Parathyroid adenoma (tissue), 2 donors: ENCODE measurements around the gene SOCS2.

ENCODE experiments used
- H2AFZ ChIP-seq: fragments of 300-600 bp; sonication (generic); one replicate; pipeline ENCODE4 v1.7.0; 2017; ENCODE audit warnings: antibody characterized with exemption, mild to moderate bottlenecking
- H3K27ac ChIP-seq: fragments of 300-600 bp; sonication (generic); one replicate; pipeline ENCODE4 v1.7.0; 2017
- H3K27me3 ChIP-seq: fragments of 300-600 bp; sonication (generic); one replicate; pipeline ENCODE4 v1.7.0; 2017; ENCODE audit warnings: low read length; ENCODE audit not compliant: control insufficient read depth, insufficient read depth
- H3K36me3 ChIP-seq: fragments of 300-600 bp; sonication (generic); one replicate; pipeline ENCODE4 v1.7.0; 2017; ENCODE audit warnings: low read length; ENCODE audit not compliant: control insufficient read depth, insufficient read depth
- H3K4me1 ChIP-seq: fragments of 300-600 bp; sonication (generic); one replicate; pipeline ENCODE4 v1.7.0; 2017; ENCODE audit warnings: control low read depth
- H3K4me2 ChIP-seq: fragments of 300-600 bp; sonication (generic); one replicate; pipeline ENCODE4 v1.7.0; 2017; ENCODE audit warnings: low read length
- H3K4me3 ChIP-seq: fragments of 300-600 bp; sonication (generic); one replicate; pipeline ENCODE4 v1.7.0; 2017; ENCODE audit warnings: low read depth, low read length
- H3K79me2 ChIP-seq: fragments of 300-600 bp; sonication (generic); one replicate; pipeline ENCODE4 v1.7.0; 2017; ENCODE audit warnings: control low read depth
- H3K9ac ChIP-seq: fragments of 300-600 bp; sonication (generic); one replicate; pipeline ENCODE4 v1.7.0; 2017; ENCODE audit warnings: mild to moderate bottlenecking
- H3K9me3 ChIP-seq: fragments of 300-600 bp; sonication (generic); one replicate; pipeline ENCODE4 v1.7.0; 2017; ENCODE audit warnings: low read length; ENCODE audit not compliant: control insufficient read depth
- CTCF ChIP-seq: fragments of 300-600 bp; sonication (generic); IDR thresholded peaks from one replicate; pipeline ENCODE4 v1.7.0; 2017; ENCODE audit warnings: antibody characterized with exemption, mild to moderate bottlenecking
- donor health status: primary hyperparathyroidism.

Gene SOCS2

GRCh38 chr12:93591137-93591868 is 18.8 kb downstream of the SOCS2 start:
- TF ChIP-seq CTCF, result no peak
- Histone ChIP-seq H3K27me3 (no peaks in the 10 kb centered on the region), H2AFZ (peak overlapping the region; percentile 36), H3K9ac (peak overlapping the region; percentile 21), H3K9me3 (no peaks in the 10 kb centered on the region), H3K36me3 (no peaks in the 10 kb centered on the region), H3K4me2 (peak overlapping the region; percentile 92), H3K79me2 (peaks cover 11% of the 10 kb centered on the region), H3K27ac (peak overlapping the region; percentile 97), H3K4me3 (peak overlapping the region; percentile 86), H3K4me1 (peaks cover 12% of the 10 kb centered on the region)

GRCh38 chr12:93592641-93593406 is 20.3 kb downstream of the SOCS2 start:
- peak overlapping the region; percentile 92 for H3K4me2 ChIP-seq
- peaks cover 14% of the 10 kb centered on the region for H3K79me2 ChIP-seq
- peaks cover 25% of the 10 kb centered on the region for H3K4me1 ChIP-seq
- no peaks in the 10 kb centered on the region for H3K9me3 ChIP-seq
- H2AFZ ChIP-seq, result peak overlapping the region; percentile 52
- no peak overlapping the region for H3K9ac ChIP-seq
- peak overlapping the region; percentile 97 for H3K27ac ChIP-seq
- H3K4me3 ChIP-seq, result peak overlapping the region; percentile 1
- no peaks in the 10 kb centered on the region for H3K36me3 ChIP-seq
- TF ChIP-seq CTCF, result no peak
- no peaks in the 10 kb centered on the region for H3K27me3 ChIP-seq

GRCh38 chr12:93593843-93594242 is 21.4 kb downstream of the SOCS2 start:
- no peaks in the 10 kb centered on the region for H3K9me3 ChIP-seq
- no peak overlapping the region for H3K9ac ChIP-seq
- H3K79me2 ChIP-seq, result peaks cover 14% of the 10 kb centered on the region
- TF ChIP-seq CTCF, result no peak
- H3K4me2 ChIP-seq, result peak overlapping the region; percentile 61
- H3K4me3 ChIP-seq, result peak overlapping the region; percentile 38
- peak overlapping the region; percentile 97 for H3K27ac ChIP-seq
- no peaks in the 10 kb centered on the region for H3K36me3 ChIP-seq
- peaks cover 26% of the 10 kb centered on the region for H3K4me1 ChIP-seq
- H2AFZ ChIP-seq, result peak overlapping the region; percentile 13
- no peaks in the 10 kb centered on the region for H3K27me3 ChIP-seq

- H3K4me1 ChIP-seq, result peaks cover 26% of the 10 kb centered on the region
- H3K79me2 ChIP-seq, result peaks cover 18% of the 10 kb centered on the region
- H3K9me3 ChIP-seq, result no peaks in the 10 kb centered on the region
- H3K36me3 ChIP-seq, result no peaks in the 10 kb centered on the region
- peak overlapping the region; percentile 38 for H3K4me3 ChIP-seq
- H3K27me3 ChIP-seq, result no peaks in the 10 kb centered on the region
- H3K9ac ChIP-seq, result peak overlapping the region; percentile 1
- no peak for TF ChIP-seq CTCF
- H2AFZ ChIP-seq, result peak overlapping the region; percentile 13
- peak overlapping the region; percentile 97 for H3K27ac ChIP-seq
- H3K4me2 ChIP-seq, result peak overlapping the region; percentile 61
Measured at GRCh38 chr12:93594766-93595311, 22.4 kb downstream of the SOCS2 start.
